ENCODE results near the gene NLRP9. TPM values are rescaled to one million over a fixed set of nuclear protein-coding genes. Genes with fewer than 3 reads are reported as not detected.

NLRP9 gene
- total RNA-seq, 4 donors from 2014 or later, result not detected

DNA sequence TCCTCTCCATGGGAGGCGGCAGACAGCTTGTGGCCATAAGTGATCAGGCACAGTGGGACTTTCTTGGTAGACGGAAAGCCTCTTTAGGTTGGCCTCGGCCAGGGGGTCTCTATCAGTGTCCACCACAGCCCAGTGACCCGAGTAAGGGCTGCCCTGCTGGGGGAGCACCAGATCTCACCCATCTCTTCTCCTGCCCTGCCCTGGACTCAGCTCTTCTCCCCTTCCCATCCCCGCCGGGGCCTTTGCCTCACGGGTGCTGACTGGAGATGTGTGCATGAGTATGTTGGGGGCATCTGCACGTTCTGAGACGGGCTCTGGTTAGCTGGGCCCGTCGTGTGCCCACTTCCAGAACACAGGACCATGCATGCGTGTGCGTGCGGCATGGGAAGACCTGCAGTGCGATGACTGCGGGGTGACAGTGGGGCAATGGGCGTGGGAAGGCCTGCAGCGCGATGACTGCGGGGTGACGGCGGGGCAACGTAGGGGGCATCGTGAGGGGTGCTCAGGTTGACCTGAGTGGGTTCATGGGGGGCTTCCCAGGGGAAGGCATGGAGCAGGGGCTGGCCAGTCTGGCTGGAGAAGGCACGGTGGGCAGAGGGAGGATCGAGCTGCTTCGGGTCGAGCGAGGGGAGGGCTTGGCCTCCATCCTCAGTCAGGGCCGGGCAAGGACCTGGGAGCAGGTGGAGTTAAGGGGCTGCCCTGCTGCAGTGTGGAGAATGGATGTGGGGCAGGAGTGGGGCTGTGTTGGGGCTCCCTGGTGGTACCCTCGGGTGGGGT, 47.2 kb downstream of the NLRP9 start:
- Histone ChIP-seq H3K4me1 (peaks cover 12 to 35% (median 32%) of the 10 kb centered on the region in 4 donors), H3K27ac (no peak overlapping the region), H3K4me3 (no peak overlapping the region), H3K36me3 (peaks cover 0 to 47% (median 14%) of the 10 kb centered on the region in 4 donors), H3K27me3 (no peaks in the 10 kb centered on the region), H3K9me3 (no peaks in the 10 kb centered on the region)
- intact Hi-C loops (cut with DNase I; ENCODE audit: low total_unique reads), result no loop called here
- TF ChIP-seq EP300 (IDR thresholded peaks at IDR 0.05; ENCODE audit: low read depth), result no peak
- in situ Hi-C loops (cut with MboI; ENCODE audit: low pct_ligation_motif_present in 1 of 4, low pct_unique_long_range_greater_than_20kb in 1 of 4, low sequenced_read_pairs in 3 of 4), result no loop called here
- WGBS, 2 donors (ENCODE audit: low coverage in 1 of 2), result 91% methylated on average over 31 of the region's 31 CpGs; no CpG with 5 or more reads in 1 of the 2 donors
- no peak for DNase-seq

DNA sequence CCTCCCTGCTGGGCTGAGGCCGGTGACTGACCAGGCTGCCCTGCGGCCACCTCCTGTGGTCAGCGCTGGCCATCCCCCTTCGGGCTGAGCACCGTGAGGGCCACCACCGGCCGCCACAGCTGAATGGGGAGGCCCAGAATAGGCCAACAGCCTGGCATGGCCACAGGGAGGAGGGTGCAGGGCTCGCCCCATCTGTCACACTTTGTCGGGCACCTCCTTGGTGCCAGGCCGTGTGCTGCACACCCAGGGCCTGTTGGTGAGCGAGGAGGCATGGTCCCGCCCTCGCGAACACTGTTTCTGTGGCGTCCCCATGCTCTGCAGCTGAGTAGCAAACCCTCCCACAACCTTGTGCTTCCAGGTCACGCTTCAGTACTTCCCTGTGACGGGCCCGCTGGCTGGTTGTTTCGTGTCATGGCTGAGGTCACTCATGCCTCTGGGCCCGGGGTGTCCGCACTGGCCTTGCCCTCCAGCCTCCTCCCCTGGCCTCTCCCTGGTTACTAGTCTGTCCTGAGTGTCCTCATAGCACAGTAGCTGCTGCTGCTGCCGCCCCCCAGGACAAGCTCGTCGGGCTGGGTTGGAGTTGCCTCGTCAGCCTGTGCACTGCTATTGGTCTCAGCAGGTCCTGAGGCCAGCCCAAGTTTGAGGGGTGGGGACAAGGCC, 48.0 kb downstream of the NLRP9 start:
- no peak for DNase-seq
- Histone ChIP-seq H3K27me3 (no peaks in the 10 kb centered on the region), H3K4me1 (peaks cover 14 to 42% (median 39%) of the 10 kb centered on the region in 4 donors), H3K9me3 (no peaks in the 10 kb centered on the region), H3K27ac (no peak overlapping the region), H3K36me3 (peaks cover 0 to 47% (median 17%) of the 10 kb centered on the region in 4 donors), H3K4me3 (no peak overlapping the region)
- intact Hi-C loops (cut with DNase I; ENCODE audit: low total_unique reads) (no loop called here), in situ Hi-C loops (cut with MboI; ENCODE audit: low pct_ligation_motif_present in 1 of 4, low pct_unique_long_range_greater_than_20kb in 1 of 4, low sequenced_read_pairs in 3 of 4) (no loop called here)
- 90% methylated on average over 24 of the region's 25 CpGs; no CpG with 5 or more reads in 1 of the 2 donors for WGBS, 2 donors (ENCODE audit: low coverage in 1 of 2)
- TF ChIP-seq POLR2A (IDR thresholded peaks at IDR 0.05), result no peak
- TF ChIP-seq, protein P1, sequence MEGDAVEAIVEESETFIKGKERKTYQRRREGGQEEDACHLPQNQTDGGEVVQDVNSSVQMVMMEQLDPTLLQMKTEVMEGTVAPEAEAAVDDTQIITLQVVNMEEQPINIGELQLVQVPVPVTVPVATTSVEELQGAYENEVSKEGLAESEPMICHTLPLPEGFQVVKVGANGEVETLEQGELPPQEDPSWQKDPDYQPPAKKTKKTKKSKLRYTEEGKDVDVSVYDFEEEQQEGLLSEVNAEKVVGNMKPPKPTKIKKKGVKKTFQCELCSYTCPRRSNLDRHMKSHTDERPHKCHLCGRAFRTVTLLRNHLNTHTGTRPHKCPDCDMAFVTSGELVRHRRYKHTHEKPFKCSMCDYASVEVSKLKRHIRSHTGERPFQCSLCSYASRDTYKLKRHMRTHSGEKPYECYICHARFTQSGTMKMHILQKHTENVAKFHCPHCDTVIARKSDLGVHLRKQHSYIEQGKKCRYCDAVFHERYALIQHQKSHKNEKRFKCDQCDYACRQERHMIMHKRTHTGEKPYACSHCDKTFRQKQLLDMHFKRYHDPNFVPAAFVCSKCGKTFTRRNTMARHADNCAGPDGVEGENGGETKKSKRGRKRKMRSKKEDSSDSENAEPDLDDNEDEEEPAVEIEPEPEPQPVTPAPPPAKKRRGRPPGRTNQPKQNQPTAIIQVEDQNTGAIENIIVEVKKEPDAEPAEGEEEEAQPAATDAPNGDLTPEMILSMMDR (IDR thresholded peaks at IDR 0.05), result no peak
- no peak for TF ChIP-seq EP300 (IDR thresholded peaks at IDR 0.05; ENCODE audit: low read depth)
- TF ChIP-seq POLR2AphosphoS5 (IDR thresholded peaks at IDR 0.05), result no peak

DNA sequence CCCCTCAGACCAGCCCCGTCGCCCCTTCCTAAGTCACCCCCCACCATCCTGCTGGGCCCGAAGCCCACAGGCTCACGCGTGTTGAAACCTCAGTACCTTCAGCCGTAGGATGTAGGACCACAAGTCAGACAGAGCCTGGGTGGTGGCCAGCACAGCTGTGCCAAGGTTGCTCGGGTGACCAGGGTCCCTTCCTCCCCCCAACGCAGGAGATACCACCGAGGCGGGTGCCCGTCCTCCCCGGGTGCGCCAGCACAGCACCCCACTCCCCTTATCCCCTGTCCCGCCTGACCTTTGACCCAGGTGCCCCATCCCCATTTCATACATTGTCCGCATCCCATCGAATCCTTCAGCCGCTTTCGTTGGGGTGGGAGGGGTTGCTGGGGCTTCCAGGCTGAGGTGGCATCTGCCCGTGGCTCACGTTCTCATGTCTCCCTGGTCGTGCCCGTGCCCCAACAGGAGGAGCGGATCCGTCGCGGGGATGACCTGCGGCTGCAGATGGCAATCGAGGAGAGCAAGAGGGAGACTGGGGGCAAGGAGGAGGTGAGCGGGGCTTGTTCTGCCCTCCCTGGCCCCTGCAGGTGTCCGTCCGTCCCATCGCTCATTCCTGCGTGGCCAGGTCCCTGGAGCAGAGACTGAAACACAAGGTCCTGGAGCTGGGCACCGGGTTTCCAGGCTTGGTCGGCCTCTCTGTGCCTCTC, 48.6 kb downstream of the NLRP9 start:
- TF ChIP-seq POLR2A (IDR thresholded peaks at IDR 0.05) (no peak), POLR2AphosphoS5 (IDR thresholded peaks at IDR 0.05) (no peak), EP300 (IDR thresholded peaks at IDR 0.05; ENCODE audit: low read depth) (no peak)
- in situ Hi-C loops (cut with MboI; ENCODE audit: low pct_ligation_motif_present in 1 of 4, low pct_unique_long_range_greater_than_20kb in 1 of 4, low sequenced_read_pairs in 3 of 4) (no loop called here), intact Hi-C loops (cut with DNase I; ENCODE audit: low total_unique reads) (no loop called here)
- Histone ChIP-seq H3K4me3 (no peak overlapping the region), H3K4me1 (peaks cover 21 to 49% (median 46%) of the 10 kb centered on the region in 4 donors), H3K27me3 (no peaks in the 10 kb centered on the region), H3K27ac (peak overlapping the region; percentile 84 to 93 (median 89)), H3K9me3 (no peaks in the 10 kb centered on the region), H3K36me3 (peaks cover 0 to 44% (median 18%) of the 10 kb centered on the region in 4 donors)
- no peak for DNase-seq
- WGBS, 2 donors (ENCODE audit: low coverage in 1 of 2), result 85 to 100% methylated on average over 1 to 34 of the region's 35 CpGs

DNA sequence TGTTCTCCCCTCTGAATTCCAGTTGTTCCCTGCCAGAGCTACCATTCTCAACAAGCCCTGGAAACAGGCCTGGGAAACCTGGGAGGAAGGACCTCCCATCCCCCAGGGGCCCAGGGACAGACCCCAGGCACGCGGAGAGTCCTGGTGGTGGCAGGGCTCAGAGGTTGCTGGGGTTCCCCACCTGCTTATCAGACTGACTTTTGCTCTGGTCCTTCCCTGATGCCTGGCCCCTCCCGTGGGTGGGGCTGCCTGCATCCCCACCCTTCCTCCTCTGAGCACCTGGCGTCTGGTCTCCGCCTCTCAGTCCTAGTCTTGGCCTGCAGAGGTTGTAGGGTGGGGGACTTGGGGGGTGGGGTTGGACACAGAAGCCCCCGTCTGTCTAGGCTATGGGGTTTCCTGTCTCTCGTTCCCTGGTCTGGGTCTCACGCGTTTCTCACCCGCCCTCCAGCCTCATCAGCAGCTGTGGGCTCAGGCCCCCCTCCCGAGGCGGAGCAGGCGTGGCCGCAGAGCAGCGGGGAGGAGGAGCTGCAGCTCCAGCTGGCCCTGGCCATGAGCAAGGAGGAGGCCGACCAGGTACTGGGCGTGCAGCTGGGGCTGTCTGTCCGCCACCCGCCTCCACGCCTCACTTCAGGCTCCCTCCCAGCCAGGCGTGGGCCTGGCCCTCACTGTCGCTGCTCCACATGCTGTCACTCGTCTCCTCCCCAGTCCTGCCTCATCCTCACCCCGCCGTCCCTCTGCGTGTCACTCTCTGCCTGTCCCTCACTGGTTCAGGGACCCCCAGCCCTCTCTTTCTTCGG, 49.6 kb downstream of the NLRP9 start:
- in situ Hi-C loops (cut with MboI; ENCODE audit: low pct_ligation_motif_present in 1 of 4, low pct_unique_long_range_greater_than_20kb in 1 of 4, low sequenced_read_pairs in 3 of 4), result no loop called here
- H3K36me3 ChIP-seq, result peaks cover 0 to 43% (median 18%) of the 10 kb centered on the region in 4 donors
- H3K27ac ChIP-seq, result peak overlapping the region; percentile 84 to 93 (median 89)
- 48% methylated on average over 27 of the region's 27 CpGs; no CpG with 5 or more reads in 1 of the 2 donors for WGBS, 2 donors (ENCODE audit: low coverage in 1 of 2)
- TF ChIP-seq EP300 (IDR thresholded peaks at IDR 0.05; ENCODE audit: low read depth) (no peak), POLR2AphosphoS5 (IDR thresholded peaks at IDR 0.05) (peak; percentile 31 to 66 (median 56)), POLR2A (IDR thresholded peaks at IDR 0.05) (peak; percentile 58)
- TF ChIP-seq, protein P1 (IDR thresholded peaks at IDR 0.05), result peak in 1 of 5 experiments; percentile 23
- H3K27me3 ChIP-seq, result no peaks in the 10 kb centered on the region
- H3K4me3 ChIP-seq, result no peak overlapping the region
- intact Hi-C loops (cut with DNase I; ENCODE audit: low total_unique reads), result no loop called here
- H3K4me1 ChIP-seq, result peaks cover 22 to 55% (median 51%) of the 10 kb centered on the region in 4 donors
- no peaks in the 10 kb centered on the region for H3K9me3 ChIP-seq
- DNase-seq, result peak; percentile 87

Data from transverse colon (tissue), 4 donors.